Measurements from ENCODE around the gene PTPRK. TPM values are rescaled to one million over a fixed set of nuclear protein-coding genes. Genes with fewer than 3 reads are reported as not detected.

Gene PTPRK
- total RNA-seq, 4 donors from 2014 or later = 88.0 to 187 (median 136) TPM

GRCh38 chr6:128152551-128152950, 367.8 kb downstream of the PTPRK start:
- intact Hi-C loops (cut with DNase I; ENCODE audit: low total_unique reads) = no loop called here

GRCh38 chr6:128150376-128150775, 370.0 kb downstream of the PTPRK start:
- Histone ChIP-seq H3K4me1 (no peaks in the 10 kb centered on the region), H3K9me3 (no peaks in the 10 kb centered on the region), H3K27ac (no peak overlapping the region), H3K4me3 (no peak overlapping the region), H3K27me3 (no peaks in the 10 kb centered on the region), H3K36me3 (no peaks in the 10 kb centered on the region)
- 88 to 99% methylated on average over 5 of the region's 5 CpGs for WGBS, 2 donors (ENCODE audit: low coverage in 1 of 2)
- intact Hi-C loops (cut with DNase I; ENCODE audit: low total_unique reads) (no loop called here), in situ Hi-C loops (cut with MboI; ENCODE audit: low pct_ligation_motif_present in 1 of 4, low pct_unique_long_range_greater_than_20kb in 1 of 4, low sequenced_read_pairs in 3 of 4) (no loop called here)
- no peak for DNase-seq
- TF ChIP-seq POLR2AphosphoS5 (IDR thresholded peaks at IDR 0.05) (no peak), POLR2A (IDR thresholded peaks at IDR 0.05) (no peak), EP300 (IDR thresholded peaks at IDR 0.05; ENCODE audit: low read depth) (no peak)
- TF ChIP-seq, protein P1, sequence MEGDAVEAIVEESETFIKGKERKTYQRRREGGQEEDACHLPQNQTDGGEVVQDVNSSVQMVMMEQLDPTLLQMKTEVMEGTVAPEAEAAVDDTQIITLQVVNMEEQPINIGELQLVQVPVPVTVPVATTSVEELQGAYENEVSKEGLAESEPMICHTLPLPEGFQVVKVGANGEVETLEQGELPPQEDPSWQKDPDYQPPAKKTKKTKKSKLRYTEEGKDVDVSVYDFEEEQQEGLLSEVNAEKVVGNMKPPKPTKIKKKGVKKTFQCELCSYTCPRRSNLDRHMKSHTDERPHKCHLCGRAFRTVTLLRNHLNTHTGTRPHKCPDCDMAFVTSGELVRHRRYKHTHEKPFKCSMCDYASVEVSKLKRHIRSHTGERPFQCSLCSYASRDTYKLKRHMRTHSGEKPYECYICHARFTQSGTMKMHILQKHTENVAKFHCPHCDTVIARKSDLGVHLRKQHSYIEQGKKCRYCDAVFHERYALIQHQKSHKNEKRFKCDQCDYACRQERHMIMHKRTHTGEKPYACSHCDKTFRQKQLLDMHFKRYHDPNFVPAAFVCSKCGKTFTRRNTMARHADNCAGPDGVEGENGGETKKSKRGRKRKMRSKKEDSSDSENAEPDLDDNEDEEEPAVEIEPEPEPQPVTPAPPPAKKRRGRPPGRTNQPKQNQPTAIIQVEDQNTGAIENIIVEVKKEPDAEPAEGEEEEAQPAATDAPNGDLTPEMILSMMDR (IDR thresholded peaks at IDR 0.05) = no peak

More at GRCh38 chr6:128152551-128152950, 367.8 kb downstream of the PTPRK start:
- Histone ChIP-seq H3K4me3 (no peak overlapping the region), H3K9me3 (no peaks in the 10 kb centered on the region), H3K4me1 (no peaks in the 10 kb centered on the region), H3K27me3 (no peaks in the 10 kb centered on the region), H3K36me3 (no peaks in the 10 kb centered on the region), H3K27ac (no peak overlapping the region)
- WGBS, 2 donors (ENCODE audit: low coverage in 1 of 2) = 79 to 88% methylated on average over 4 of the region's 4 CpGs
- no peak for DNase-seq
- TF ChIP-seq POLR2A (IDR thresholded peaks at IDR 0.05) (no peak), EP300 (IDR thresholded peaks at IDR 0.05; ENCODE audit: low read depth) (no peak), POLR2AphosphoS5 (IDR thresholded peaks at IDR 0.05) (no peak)
- TF ChIP-seq, protein P1 (IDR thresholded peaks at IDR 0.05) = no peak
- in situ Hi-C loops (cut with MboI; ENCODE audit: low pct_ligation_motif_present in 1 of 4, low pct_unique_long_range_greater_than_20kb in 1 of 4, low sequenced_read_pairs in 3 of 4) = no loop called here

- 86 to 96% methylated on average over 1 of the region's 1 CpG for WGBS, 2 donors (ENCODE audit: low coverage in 1 of 2)
- intact Hi-C loops (cut with DNase I; ENCODE audit: low total_unique reads) = no loop called here
- in situ Hi-C loops (cut with MboI; ENCODE audit: low pct_ligation_motif_present in 1 of 4, low pct_unique_long_range_greater_than_20kb in 1 of 4, low sequenced_read_pairs in 3 of 4) = no loop called here
- Histone ChIP-seq H3K4me3 (no peak overlapping the region), H3K4me1 (no peaks in the 10 kb centered on the region), H3K27ac (no peak overlapping the region), H3K9me3 (no peaks in the 10 kb centered on the region), H3K27me3 (no peaks in the 10 kb centered on the region), H3K36me3 (no peaks in the 10 kb centered on the region)
- DNase-seq = no peak
- TF ChIP-seq POLR2AphosphoS5 (IDR thresholded peaks at IDR 0.05) (no peak), EP300 (IDR thresholded peaks at IDR 0.05; ENCODE audit: low read depth) (no peak), POLR2A (IDR thresholded peaks at IDR 0.05) (no peak)
- TF ChIP-seq, protein P1 (IDR thresholded peaks at IDR 0.05) = no peak
These were observed 370.6 kb downstream of the PTPRK start for GRCh38 chr6:128149796-128150195.

DNA sequence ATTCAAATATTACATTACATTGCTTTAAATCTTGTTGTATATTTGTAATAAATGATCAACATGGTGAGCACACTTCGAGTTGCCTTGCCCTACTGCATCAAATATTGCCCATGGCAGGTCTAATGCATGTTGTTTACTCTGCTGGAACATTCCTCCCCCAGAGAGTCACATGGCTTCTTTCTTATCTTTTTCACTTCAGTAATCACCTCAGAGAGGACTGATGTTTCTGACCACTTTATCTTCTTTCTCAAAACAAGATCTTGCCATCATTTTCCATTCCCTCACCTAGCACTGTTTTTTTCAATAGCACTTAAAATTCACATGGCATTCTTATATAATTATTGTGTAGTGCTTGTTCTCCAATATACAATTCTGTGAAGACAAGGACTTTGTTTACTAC, 376.1 kb downstream of the PTPRK start:
- Histone ChIP-seq H3K27ac (no peak overlapping the region), H3K36me3 (no peaks in the 10 kb centered on the region), H3K9me3 (no peaks in the 10 kb centered on the region), H3K27me3 (no peaks in the 10 kb centered on the region), H3K4me1 (peaks cover 0 to 8% (median 0%) of the 10 kb centered on the region in 4 donors), H3K4me3 (no peak overlapping the region)
- WGBS, 2 donors (ENCODE audit: low coverage in 1 of 2) = 50 to 69% methylated on average over 1 of the region's 1 CpG
- no peak for DNase-seq
- TF ChIP-seq POLR2A (IDR thresholded peaks at IDR 0.05) = no peak
- no peak for TF ChIP-seq EP300 (IDR thresholded peaks at IDR 0.05; ENCODE audit: low read depth)
- TF ChIP-seq POLR2AphosphoS5 (IDR thresholded peaks at IDR 0.05) = no peak
- TF ChIP-seq, protein P1 (IDR thresholded peaks at IDR 0.05) = no peak
- in situ Hi-C loops (cut with MboI; ENCODE audit: low pct_ligation_motif_present in 1 of 4, low pct_unique_long_range_greater_than_20kb in 1 of 4, low sequenced_read_pairs in 3 of 4) (no loop called here), intact Hi-C loops (cut with DNase I; ENCODE audit: low total_unique reads) (no loop called here)

All from transverse colon (tissue), 4 donors.